ENCODE measurements around the gene FAM98C.

- TF ChIP-seq CTCF (IDR thresholded peaks at IDR 0.05), result no peak
- TF ChIP-seq TEAD4 (CRISPR knock-in tag; IDR thresholded peaks at IDR 0.05), result no peak
- TF ChIP-seq ATF3 (CRISPR knock-in tag; conservative IDR thresholded peaks at IDR 0.05), result no peak
- no peak for TF ChIP-seq USF1 (CRISPR knock-in tag; IDR thresholded peaks at IDR 0.05)
- TF ChIP-seq USF2 (CRISPR knock-in tag; IDR thresholded peaks at IDR 0.05), result no peak
- TF ChIP-seq HMGA2 (CRISPR knock-in tag; IDR thresholded peaks at IDR 0.05), result no peak
- no peak for TF ChIP-seq JUN (CRISPR knock-in tag; IDR thresholded peaks at IDR 0.05)
- TF ChIP-seq MAX (CRISPR knock-in tag; IDR thresholded peaks at IDR 0.05), result no peak
- no peak for TF ChIP-seq ESRRA (CRISPR knock-in tag; IDR thresholded peaks at IDR 0.05; ENCODE audit: borderline replicate concordance)
- TF ChIP-seq E2F4 (CRISPR knock-in tag; IDR thresholded peaks at IDR 0.05; ENCODE audit: borderline replicate concordance, low read depth), result no peak
- TF ChIP-seq ATF6 (CRISPR knock-in tag; IDR thresholded peaks at IDR 0.05), result no peak
Measured at GRCh38 chr19:38399081-38399480, 3.8 kb upstream of the FAM98C start.

Data from WTC11 (cell line).